GM23338 (cell line): ENCODE results near the gene RHBDD1. TPM values are rescaled to one million over a fixed set of nuclear protein-coding genes. Genes with fewer than 3 reads are reported as not detected.

Experiments used
- ATAC-seq: fragments of 200-7000 bp; cut with Tn5 transposase; 3 replicates; pipeline ENCODE4 v1.9.1; 2020
- DNase-seq: peaks from one replicate; pipeline ENCODE4 v3.0.0-alpha.2; 2015; ENCODE audit warnings: low spot score
- H2AFZ ChIP-seq: fragments of 200-600 bp; sonication (generic); 2 replicates; pipeline ENCODE4 v1.8.0; 2016; ENCODE audit warnings: antibody characterized with exemption, mild to moderate bottlenecking, moderate library complexity
- H3F3A ChIP-seq: fragments of 200-600 bp; sonication (generic); replicated peaks from 2 replicates; pipeline ENCODE4 v1.8.0; 2017; ENCODE audit warnings: antibody characterized with exemption, mixed run types, low read depth
- H3K27ac ChIP-seq: fragments of 200-600 bp; sonication (generic); 2 replicates; pipeline ENCODE4 v1.6.1; 2016; ENCODE audit warnings: low read depth
- H3K27me3 ChIP-seq: fragments of 200-600 bp; sonication (generic); 2 replicates; pipeline ENCODE4 v1.8.0; 2016; ENCODE audit warnings: mild to moderate bottlenecking, mixed run types, moderate library complexity; ENCODE audit not compliant: insufficient read depth
- H3K36me3 ChIP-seq: fragments of 200-600 bp; sonication (generic); 2 replicates; pipeline ENCODE4 v1.8.0; 2016; ENCODE audit warnings: mild to moderate bottlenecking; ENCODE audit not compliant: insufficient read depth
- H3K4me1 ChIP-seq: fragments of 200-600 bp; sonication (generic); 2 replicates; pipeline ENCODE4 v1.8.0; 2016; ENCODE audit warnings: mild to moderate bottlenecking, moderate library complexity; ENCODE audit not compliant: insufficient read depth
- H3K4me2 ChIP-seq: fragments of 200-600 bp; sonication (generic); 2 replicates; pipeline ENCODE4 v1.7.1; 2017; ENCODE audit warnings: mixed run types
- H3K4me3 ChIP-seq: fragments of 200-600 bp; sonication (generic); 2 replicates; pipeline ENCODE4 v1.6.1; 2016; ENCODE audit warnings: mixed run types
- H3K79me2 ChIP-seq: fragments of 200-600 bp; sonication (generic); replicated peaks from 2 replicates; pipeline ENCODE4 v1.8.0; 2017; ENCODE audit warnings: mild to moderate bottlenecking; ENCODE audit not compliant: insufficient read depth
- H3K9me2 ChIP-seq: fragments of 200-600 bp; sonication (generic); 2 replicates; pipeline ENCODE4 v1.8.0; 2017; ENCODE audit not compliant: insufficient read depth
- H4K20me1 ChIP-seq: fragments of 200-600 bp; sonication (generic); replicated peaks from 2 replicates; pipeline ENCODE4 v1.8.0; 2017; ENCODE audit warnings: mild to moderate bottlenecking; ENCODE audit not compliant: insufficient read depth
- H3K27ac Mint-ChIP-seq: 2 replicates; pipeline ENCODE4 v1.8.0; 2020; ENCODE audit warnings: inconsistent platforms, mild to moderate bottlenecking, moderate library complexity, mixed read lengths
- H3K27me3 Mint-ChIP-seq: 3 replicates; pipeline ENCODE4 v1.8.0; 2022; ENCODE audit warnings: low read depth, mild to moderate bottlenecking, moderate library complexity, mixed read lengths, inconsistent platforms; ENCODE audit not compliant: insufficient read depth, poor library complexity
- H3K36me3 Mint-ChIP-seq: 3 replicates; pipeline ENCODE4 v1.8.0; 2021; ENCODE audit warnings: low read depth, mild to moderate bottlenecking, inconsistent platforms, moderate library complexity, mixed read lengths
- H3K4me1 Mint-ChIP-seq: 3 replicates; pipeline ENCODE4 v1.8.0; 2020; ENCODE audit warnings: mild to moderate bottlenecking, inconsistent platforms, mixed read lengths
- H3K4me3 Mint-ChIP-seq: 3 replicates; pipeline ENCODE4 v1.8.0; 2021; ENCODE audit warnings: moderate library complexity, mild to moderate bottlenecking, inconsistent platforms, mixed read lengths
- H3K9me3 Mint-ChIP-seq: 3 replicates; pipeline ENCODE4 v1.8.0; 2020; ENCODE audit warnings: moderate library complexity, mild to moderate bottlenecking, inconsistent platforms, mixed read lengths
- ETS1 ChIP-seq: IDR thresholded peaks from 2 replicates; pipeline ENCODE4 v1.6.1; 2016; ENCODE audit warnings: antibody characterized with exemption
- EZH2 ChIP-seq: fragments of 200-600 bp; sonication (generic); IDR thresholded peaks from one replicate; pipeline ENCODE4 v1.8.0; 2017; ENCODE audit warnings: antibody characterized with exemption, mild to moderate bottlenecking, low read depth; ENCODE audit not compliant: unreplicated experiment
- EZH2phosphoT487 ChIP-seq: fragments of 200-600 bp; sonication (generic); IDR thresholded peaks from one replicate; pipeline ENCODE4 v1.8.1; 2018; ENCODE audit warnings: antibody characterized with exemption; ENCODE audit not compliant: unreplicated experiment
- JUNB ChIP-seq: IDR thresholded peaks from one replicate; pipeline ENCODE4 v1.6.1; 2016; ENCODE audit warnings: antibody characterized with exemption; ENCODE audit not compliant: unreplicated experiment
- POLR2AphosphoS5 ChIP-seq: IDR thresholded peaks from 2 replicates; pipeline ENCODE4 v1.6.1; 2016; ENCODE audit warnings: antibody characterized with exemption, low read depth
- ZNF114 ChIP-seq: fragments of 250-450 bp; sonication (Bioruptor Pico); IDR thresholded peaks from 2 replicates; pipeline ENCODE4 v1.5.0; 2020; ENCODE audit warnings: mild to moderate bottlenecking, moderate library complexity
- polyA plus RNA-seq: library from polyadenylated mRNA; unstranded; fragments of >200 nt; fragmentation: Nextera tagmentation; extraction: Ambion mirVana; gene quantifications from 2 replicates; pipeline ENCODE4 v1.2.1, GENCODE V29; 2016
- total RNA-seq: library from RNA; depleted of rRNA; stranded (reverse); fragments of >200 nt; shearing (Covaris generic); gene quantifications from 2 replicates; pipeline ENCODE4 v1.2.3, GENCODE V29; 2014
- TF ChIP-seq, protein P1 (sequence below), 2 experiments: fragments of 200-600 bp in 1 of 2; sonication (generic) in 1 of 2; conservative IDR thresholded peaks; 2 replicates each; pipeline versions ENCODE4 v1.5.1 to v1.6.1; 2016 to 2017; ENCODE audit warnings: antibody characterized with exemption in 2 of 2, low read depth in 2 of 2, mild to moderate bottlenecking in 2 of 2, moderate library complexity in 1 of 2
- TF ChIP-seq, protein P2 (sequence below): IDR thresholded peaks from one replicate; pipeline ENCODE4 v1.6.1; 2018; ENCODE audit warnings: antibody characterized with exemption; ENCODE audit not compliant: unreplicated experiment

The RHBDD1 gene
- total and polyA plus RNA-seq, 2 experiments from 2014 or later, result 7.3 to 13.0 TPM

- H3K4me3 Mint-ChIP-seq, result no peak overlapping the region; the same call in 2 of the 3 replicates
- peak overlapping the region; percentile 25 for H3K4me2 ChIP-seq
Measured at GRCh38 chr2:226868331-226869162, 32.7 kb downstream of the RHBDD1 start.

DNA sequence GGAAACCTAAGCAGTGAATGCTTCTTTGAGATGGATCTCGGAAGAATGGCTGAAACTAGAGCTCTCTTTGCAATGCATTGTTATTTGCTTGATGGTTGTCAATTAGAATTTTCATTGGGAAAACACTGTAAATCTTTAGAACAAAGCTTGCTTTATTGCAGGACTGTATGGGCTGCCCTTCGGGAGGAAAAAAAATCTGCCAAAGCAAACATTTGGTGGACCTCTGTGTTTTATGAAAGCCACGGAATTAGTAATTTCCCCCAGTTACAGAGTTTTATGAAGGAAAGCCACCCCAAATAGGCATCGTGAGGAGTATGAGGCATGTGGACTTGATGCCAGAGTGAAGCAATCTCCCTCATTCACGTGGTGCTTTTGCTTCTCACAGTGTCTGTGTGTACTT, 33.5 kb downstream of the RHBDD1 start:
- ATAC-seq, result peak; percentile 52
- Mint-ChIP-seq H3K4me3 (no peak overlapping the region), H3K27ac (0 out of 2 replicates have a peak overlapping the region, but pooled peaks have one; percentile 30), H3K9me3 (no peaks in the 10 kb centered on the region), H3K4me1 (peaks cover 36% of the 10 kb centered on the region), H3K27me3 (peaks cover 3% of the 10 kb centered on the region), H3K36me3 (peaks cover 12% of the 10 kb centered on the region; the same call in 2 of the 3 replicates)
- Histone ChIP-seq H3K36me3 (0 out of 2 replicates have a peak, but pooled peaks cover 3% of the 10 kb centered on the region), H3K9me2 (no peaks in the 10 kb centered on the region), H3K27ac (peak overlapping the region; percentile 16; the same call in 1 of the 2 replicates), H3F3A (no peaks in the 10 kb centered on the region), H3K27me3 (no peaks in the 10 kb centered on the region), H3K4me3 (peak overlapping the region; percentile 18; the same call in 1 of the 2 replicates), H2AFZ (no peak overlapping the region), H3K4me2 (peak overlapping the region; percentile 25), H3K79me2 (no peaks in the 10 kb centered on the region), H4K20me1 (no peaks in the 10 kb centered on the region), H3K4me1 (peaks cover 38% of the 10 kb centered on the region)
- peak; percentile 28 for DNase-seq
- TF ChIP-seq, protein P1, sequence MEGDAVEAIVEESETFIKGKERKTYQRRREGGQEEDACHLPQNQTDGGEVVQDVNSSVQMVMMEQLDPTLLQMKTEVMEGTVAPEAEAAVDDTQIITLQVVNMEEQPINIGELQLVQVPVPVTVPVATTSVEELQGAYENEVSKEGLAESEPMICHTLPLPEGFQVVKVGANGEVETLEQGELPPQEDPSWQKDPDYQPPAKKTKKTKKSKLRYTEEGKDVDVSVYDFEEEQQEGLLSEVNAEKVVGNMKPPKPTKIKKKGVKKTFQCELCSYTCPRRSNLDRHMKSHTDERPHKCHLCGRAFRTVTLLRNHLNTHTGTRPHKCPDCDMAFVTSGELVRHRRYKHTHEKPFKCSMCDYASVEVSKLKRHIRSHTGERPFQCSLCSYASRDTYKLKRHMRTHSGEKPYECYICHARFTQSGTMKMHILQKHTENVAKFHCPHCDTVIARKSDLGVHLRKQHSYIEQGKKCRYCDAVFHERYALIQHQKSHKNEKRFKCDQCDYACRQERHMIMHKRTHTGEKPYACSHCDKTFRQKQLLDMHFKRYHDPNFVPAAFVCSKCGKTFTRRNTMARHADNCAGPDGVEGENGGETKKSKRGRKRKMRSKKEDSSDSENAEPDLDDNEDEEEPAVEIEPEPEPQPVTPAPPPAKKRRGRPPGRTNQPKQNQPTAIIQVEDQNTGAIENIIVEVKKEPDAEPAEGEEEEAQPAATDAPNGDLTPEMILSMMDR (conservative IDR thresholded peaks at IDR 0.05; ENCODE audit: low read depth in 2 of 2), result no peak

More at GRCh38 chr2:226868331-226869162, 32.7 kb downstream of the RHBDD1 start:
- H3K4me1 ChIP-seq, result peaks cover 38% of the 10 kb centered on the region
- H3K36me3 ChIP-seq, result 0 out of 2 replicates have a peak, but pooled peaks cover 3% of the 10 kb centered on the region
- H3K27ac ChIP-seq, result peak overlapping the region; percentile 23
- ATAC-seq (peak; percentile 61), DNase-seq (no peak)
- H3K36me3 Mint-ChIP-seq, result peaks cover 12% of the 10 kb centered on the region; the same call in 2 of the 3 replicates
- no peaks in the 10 kb centered on the region for H3K79me2 ChIP-seq
- H3K9me3 Mint-ChIP-seq, result no peaks in the 10 kb centered on the region
- no peaks in the 10 kb centered on the region for H3K27me3 ChIP-seq
- TF ChIP-seq EZH2 (no peak), EZH2phosphoT487 (no peak), ETS1 (no peak), POLR2AphosphoS5 (no peak), ZNF114 (CRISPR knock-in tag) (no peak), JUNB (no peak)
- TF ChIP-seq, protein P2, sequence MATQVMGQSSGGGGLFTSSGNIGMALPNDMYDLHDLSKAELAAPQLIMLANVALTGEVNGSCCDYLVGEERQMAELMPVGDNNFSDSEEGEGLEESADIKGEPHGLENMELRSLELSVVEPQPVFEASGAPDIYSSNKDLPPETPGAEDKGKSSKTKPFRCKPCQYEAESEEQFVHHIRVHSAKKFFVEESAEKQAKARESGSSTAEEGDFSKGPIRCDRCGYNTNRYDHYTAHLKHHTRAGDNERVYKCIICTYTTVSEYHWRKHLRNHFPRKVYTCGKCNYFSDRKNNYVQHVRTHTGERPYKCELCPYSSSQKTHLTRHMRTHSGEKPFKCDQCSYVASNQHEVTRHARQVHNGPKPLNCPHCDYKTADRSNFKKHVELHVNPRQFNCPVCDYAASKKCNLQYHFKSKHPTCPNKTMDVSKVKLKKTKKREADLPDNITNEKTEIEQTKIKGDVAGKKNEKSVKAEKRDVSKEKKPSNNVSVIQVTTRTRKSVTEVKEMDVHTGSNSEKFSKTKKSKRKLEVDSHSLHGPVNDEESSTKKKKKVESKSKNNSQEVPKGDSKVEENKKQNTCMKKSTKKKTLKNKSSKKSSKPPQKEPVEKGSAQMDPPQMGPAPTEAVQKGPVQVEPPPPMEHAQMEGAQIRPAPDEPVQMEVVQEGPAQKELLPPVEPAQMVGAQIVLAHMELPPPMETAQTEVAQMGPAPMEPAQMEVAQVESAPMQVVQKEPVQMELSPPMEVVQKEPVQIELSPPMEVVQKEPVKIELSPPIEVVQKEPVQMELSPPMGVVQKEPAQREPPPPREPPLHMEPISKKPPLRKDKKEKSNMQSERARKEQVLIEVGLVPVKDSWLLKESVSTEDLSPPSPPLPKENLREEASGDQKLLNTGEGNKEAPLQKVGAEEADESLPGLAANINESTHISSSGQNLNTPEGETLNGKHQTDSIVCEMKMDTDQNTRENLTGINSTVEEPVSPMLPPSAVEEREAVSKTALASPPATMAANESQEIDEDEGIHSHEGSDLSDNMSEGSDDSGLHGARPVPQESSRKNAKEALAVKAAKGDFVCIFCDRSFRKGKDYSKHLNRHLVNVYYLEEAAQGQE, result no peak
- no peak overlapping the region for H2AFZ ChIP-seq
- no peaks in the 10 kb centered on the region for H3F3A ChIP-seq
- no peaks in the 10 kb centered on the region for H4K20me1 ChIP-seq
- H3K9me2 ChIP-seq, result no peaks in the 10 kb centered on the region
- peaks cover 3% of the 10 kb centered on the region for H3K27me3 Mint-ChIP-seq
- no peak overlapping the region for H3K4me3 ChIP-seq
- H3K4me1 Mint-ChIP-seq, result peaks cover 36% of the 10 kb centered on the region
- peak overlapping the region; percentile 2; the same call in 1 of the 2 replicates for H3K27ac Mint-ChIP-seq
